NCI-H446 treated with DMSO at 0.1 percent for 48 hours (cell line): ENCODE data around the gene IGFBP6.

Experiments
- DNase-seq: peaks from one replicate; lab custom pipeline; 2025; lab: John Stamatoyannopoulos, UW

The IGFBP6 gene

GRCh38 chr12:53059434-53060063 lies 37.9 kb upstream of the IGFBP6 start:
- DNase-seq, result no peak

- DNase-seq, result no peak
Measured at GRCh38 chr12:53060064-53060720, 37.3 kb upstream of the IGFBP6 start.

GRCh38 chr12:53060721-53061276 lies 36.7 kb upstream of the IGFBP6 start:
- DNase-seq, result no peak

GRCh38 chr12:53061404-53062010 lies 36.0 kb upstream of the IGFBP6 start:
- no peak for DNase-seq

GRCh38 chr12:53062011-53062961 lies 35.2 kb upstream of the IGFBP6 start:
- no peak for DNase-seq

- no peak for DNase-seq
Measured at GRCh38 chr12:53062977-53063707, 34.3 kb upstream of the IGFBP6 start.

- no peak for DNase-seq
Measured at GRCh38 chr12:53063708-53064612, 33.5 kb upstream of the IGFBP6 start.

- DNase-seq, result no peak
Measured at GRCh38 chr12:53064613-53065436, 32.6 kb upstream of the IGFBP6 start.

- DNase-seq, result no peak
Measured at GRCh38 chr12:53065470-53065869, 32.0 kb upstream of the IGFBP6 start.

- DNase-seq, result no peak
Measured at GRCh38 chr12:53065975-53066931, 31.2 kb upstream of the IGFBP6 start.

GRCh38 chr12:53067074-53067992 lies 30.1 kb upstream of the IGFBP6 start:
- no peak for DNase-seq

- DNase-seq, result no peak
Measured at GRCh38 chr12:53067993-53068770, 29.3 kb upstream of the IGFBP6 start.

GRCh38 chr12:53068811-53069585 lies 28.5 kb upstream of the IGFBP6 start:
- no peak for DNase-seq

GRCh38 chr12:53069621-53070410 lies 27.7 kb upstream of the IGFBP6 start:
- no peak for DNase-seq
